Thoracic aorta (tissue), 2 donors: ENCODE measurements around the gene CTNNA3. TPM values are rescaled to one million over a fixed set of nuclear protein-coding genes. Genes with fewer than 3 reads are reported as not detected.

Experiments
- ATAC-seq: fragments of 150-250 bp; one replicate; pipeline ENCODE4 v1.8.0; 2017; ENCODE audit warnings: low read depth; ENCODE audit not compliant: insufficient number of reproducible peaks, low FRiP score
- DNase-seq: peaks from one replicate; pipeline ENCODE4 v3.0.0-alpha.2; 2020; ENCODE audit warnings: low spot score
- H3K27ac ChIP-seq, 2 donors: fragments of 200-600 bp; sonication (generic); 1 replicate in 1 of 2; 2 replicates in 1 of 2; pipeline ENCODE4 v1.5.1; 2016; ENCODE audit warnings: mild to moderate bottlenecking in 2 of 2, moderate library complexity in 2 of 2
- H3K27me3 ChIP-seq: fragments of 200-600 bp; sonication (generic); replicated peaks from 2 replicates; pipeline ENCODE4 v1.6.0; 2016; ENCODE audit warnings: mild to moderate bottlenecking; ENCODE audit not compliant: insufficient read depth
- H3K36me3 ChIP-seq: fragments of 200-600 bp; sonication (generic); one replicate; pipeline ENCODE4 v1.5.1; 2016
- H3K4me1 ChIP-seq, 2 donors: fragments of 200-600 bp; sonication (generic); 1 replicate in 1 of 2; 2 replicates in 1 of 2; pipeline versions ENCODE4 v1.5.1 to v1.6.0; 2016; ENCODE audit warnings: low read depth in 2 of 2, mild to moderate bottlenecking in 1 of 2; ENCODE audit not compliant: control insufficient read depth in 1 of 2
- H3K4me3 ChIP-seq: fragments of 200-600 bp; sonication (generic); 2 replicates; pipeline ENCODE4 v1.5.1; 2016; ENCODE audit warnings: mild to moderate bottlenecking
- H3K9me3 ChIP-seq: fragments of 200-600 bp; sonication (generic); 2 replicates; pipeline ENCODE4 v1.5.1; 2016
- total RNA-seq, 2 donors: library from RNA; depleted of rRNA; stranded (reverse); fragments of >200 nt; gene quantifications; one replicate each; pipeline versions ENCODE4 v1.1.0 to v1.2.3, GENCODE V29; 2016
- TF ChIP-seq, protein P1 (sequence below): fragments of 200-600 bp; sonication (generic); IDR thresholded peaks from one replicate; pipeline ENCODE4 v1.5.1; 2019; ENCODE audit warnings: antibody characterized with exemption

Gene CTNNA3
- total RNA-seq, 2 donors from 2014 or later = 0.95 to 1.2 TPM

DNA sequence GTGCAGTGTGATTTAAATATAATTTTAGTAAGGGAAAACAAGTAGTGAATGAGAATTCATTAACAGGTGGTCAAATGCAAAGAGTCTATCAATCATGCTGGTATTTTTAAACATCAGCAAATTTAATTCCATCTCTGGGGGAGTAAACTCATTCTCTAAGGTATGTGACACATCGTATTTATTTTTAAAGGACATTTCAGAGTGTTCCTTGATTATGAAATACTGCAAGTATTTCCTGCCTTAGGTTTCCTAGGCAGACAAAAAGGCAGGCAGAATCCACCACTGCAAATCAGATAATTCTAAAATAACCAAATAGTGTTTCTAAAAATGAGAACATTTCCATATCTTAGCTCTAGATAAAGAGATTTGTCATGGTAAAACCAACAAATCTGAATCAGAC, 576.3 kb downstream of the CTNNA3 start:
- TF ChIP-seq, protein P1, sequence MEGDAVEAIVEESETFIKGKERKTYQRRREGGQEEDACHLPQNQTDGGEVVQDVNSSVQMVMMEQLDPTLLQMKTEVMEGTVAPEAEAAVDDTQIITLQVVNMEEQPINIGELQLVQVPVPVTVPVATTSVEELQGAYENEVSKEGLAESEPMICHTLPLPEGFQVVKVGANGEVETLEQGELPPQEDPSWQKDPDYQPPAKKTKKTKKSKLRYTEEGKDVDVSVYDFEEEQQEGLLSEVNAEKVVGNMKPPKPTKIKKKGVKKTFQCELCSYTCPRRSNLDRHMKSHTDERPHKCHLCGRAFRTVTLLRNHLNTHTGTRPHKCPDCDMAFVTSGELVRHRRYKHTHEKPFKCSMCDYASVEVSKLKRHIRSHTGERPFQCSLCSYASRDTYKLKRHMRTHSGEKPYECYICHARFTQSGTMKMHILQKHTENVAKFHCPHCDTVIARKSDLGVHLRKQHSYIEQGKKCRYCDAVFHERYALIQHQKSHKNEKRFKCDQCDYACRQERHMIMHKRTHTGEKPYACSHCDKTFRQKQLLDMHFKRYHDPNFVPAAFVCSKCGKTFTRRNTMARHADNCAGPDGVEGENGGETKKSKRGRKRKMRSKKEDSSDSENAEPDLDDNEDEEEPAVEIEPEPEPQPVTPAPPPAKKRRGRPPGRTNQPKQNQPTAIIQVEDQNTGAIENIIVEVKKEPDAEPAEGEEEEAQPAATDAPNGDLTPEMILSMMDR = no peak

DNA sequence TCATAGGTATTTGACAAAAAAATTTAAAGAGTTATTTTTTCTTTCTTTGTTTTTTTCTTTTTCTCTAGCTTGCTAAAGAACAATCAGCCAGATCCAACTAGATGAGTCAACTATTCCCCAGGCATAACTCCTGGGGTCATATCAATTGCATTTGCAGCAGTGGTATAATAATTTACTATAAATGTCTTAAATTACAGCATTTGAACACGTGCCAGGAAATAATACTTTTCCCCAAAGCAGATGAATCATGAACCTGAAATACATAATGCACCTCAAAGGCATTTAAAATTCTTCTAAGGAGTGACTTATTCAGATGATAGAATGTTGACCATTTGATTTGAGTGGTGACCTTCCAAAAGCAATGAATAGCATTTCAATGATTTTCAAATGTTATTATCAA, 580.0 kb downstream of the CTNNA3 start:
- H3K27ac ChIP-seq = no peak overlapping the region
- TF ChIP-seq, protein P1 = no peak
- no peak overlapping the region for H3K4me3 ChIP-seq
- no peaks in the 10 kb centered on the region for H3K36me3 ChIP-seq
- no peak for ATAC-seq
- no peaks in the 10 kb centered on the region for H3K27me3 ChIP-seq
- DNase-seq = no peak
- H3K4me1 ChIP-seq = peaks cover 0 to 8% of the 10 kb centered on the region in 2 donors
- H3K9me3 ChIP-seq = no peaks in the 10 kb centered on the region

More for the DNA sequence above, 576.3 kb downstream of the CTNNA3 start:
- no peaks in the 10 kb centered on the region for H3K36me3 ChIP-seq
- no peaks in the 10 kb centered on the region for H3K27me3 ChIP-seq
- no peak overlapping the region for H3K27ac ChIP-seq
- H3K9me3 ChIP-seq = no peaks in the 10 kb centered on the region
- no peak for DNase-seq
- no peak for ATAC-seq
- peaks cover 0 to 8% of the 10 kb centered on the region in 2 donors for H3K4me1 ChIP-seq
- no peak overlapping the region for H3K4me3 ChIP-seq

DNA sequence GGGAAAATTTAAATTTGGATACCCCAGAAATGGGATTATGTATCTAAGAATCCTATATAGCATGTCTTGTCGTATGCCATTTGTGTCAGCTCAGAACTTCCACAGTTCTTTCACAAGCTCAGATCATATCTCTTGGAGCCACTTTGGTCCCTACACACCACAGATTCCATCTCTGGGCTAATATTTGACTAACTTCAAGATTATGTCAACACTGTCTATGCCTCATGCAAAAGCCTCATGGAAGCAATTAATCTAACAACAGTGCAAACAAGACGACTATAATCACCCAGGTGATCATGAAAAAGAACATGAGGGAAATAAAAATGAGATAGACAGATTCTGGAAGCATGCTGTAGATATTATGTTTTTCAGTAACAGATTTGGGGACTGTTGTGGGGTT, 581.0 kb downstream of the CTNNA3 start:
- TF ChIP-seq, protein P1 = no peak
- no peaks in the 10 kb centered on the region for H3K27me3 ChIP-seq
- peaks cover 0 to 3% of the 10 kb centered on the region in 2 donors for H3K4me1 ChIP-seq
- ATAC-seq = no peak
- no peaks in the 10 kb centered on the region for H3K36me3 ChIP-seq
- H3K4me3 ChIP-seq = no peak overlapping the region
- H3K9me3 ChIP-seq = no peaks in the 10 kb centered on the region
- no peak for DNase-seq
- no peak overlapping the region for H3K27ac ChIP-seq

DNA sequence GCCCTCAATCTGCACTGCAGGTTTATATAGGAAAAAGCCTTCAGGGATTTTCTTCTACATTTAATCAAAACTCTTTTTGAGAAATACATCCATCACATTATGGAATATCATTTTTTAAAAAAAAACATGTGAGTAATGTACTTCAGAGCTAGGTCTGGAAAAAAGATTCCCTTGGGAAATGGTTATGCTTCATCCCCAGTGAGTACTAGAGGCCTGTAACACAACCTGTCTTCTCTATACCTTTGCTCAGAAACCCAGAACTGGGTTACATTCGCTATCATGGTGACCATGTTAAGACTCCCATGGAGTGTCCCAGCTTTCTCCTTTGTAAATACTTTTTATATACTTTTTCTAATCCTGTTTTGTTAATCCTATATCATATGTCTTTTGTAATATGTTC, 583.2 kb downstream of the CTNNA3 start:
- TF ChIP-seq, protein P1 = no peak
- Histone ChIP-seq H3K4me3 (no peak overlapping the region), H3K27me3 (no peaks in the 10 kb centered on the region), H3K36me3 (no peaks in the 10 kb centered on the region), H3K27ac (no peak overlapping the region), H3K9me3 (no peaks in the 10 kb centered on the region), H3K4me1 (no peaks in the 10 kb centered on the region)
- DNase-seq (no peak), ATAC-seq (no peak)

DNA sequence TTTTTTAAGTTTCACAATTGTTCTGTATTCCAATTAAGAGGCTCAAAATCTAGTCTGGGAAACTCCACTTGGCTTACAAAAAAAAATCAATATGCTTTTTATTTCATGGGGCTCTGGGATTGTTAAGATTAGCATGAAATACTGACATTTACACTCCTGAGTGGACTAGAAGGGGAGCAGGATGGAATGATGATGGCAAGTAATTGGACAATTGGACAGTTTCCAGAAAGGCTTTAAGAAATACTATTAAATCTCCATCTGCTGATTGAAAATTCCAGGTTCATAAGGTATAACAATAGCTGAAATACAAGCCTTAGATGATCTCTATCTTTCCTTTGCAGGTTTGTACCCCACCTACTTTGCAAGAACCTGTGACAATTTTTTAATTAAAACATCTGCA, 585.7 kb downstream of the CTNNA3 start:
- TF ChIP-seq, protein P1 = no peak
- ATAC-seq = no peak
- H3K27me3 ChIP-seq = no peaks in the 10 kb centered on the region
- no peaks in the 10 kb centered on the region for H3K4me1 ChIP-seq
- no peak for DNase-seq
- no peaks in the 10 kb centered on the region for H3K36me3 ChIP-seq
- H3K9me3 ChIP-seq = no peaks in the 10 kb centered on the region
- H3K4me3 ChIP-seq = no peak overlapping the region
- no peak overlapping the region for H3K27ac ChIP-seq
